ENCODE results near the gene CD300H. TPM values are rescaled to one million over a fixed set of nuclear protein-coding genes. Genes with fewer than 3 reads are reported as not detected.
A peak's percentile ranks its signal among the peaks of the same experiment; 100 is the strongest.

Gene CD300H
- total RNA-seq, 1 experiment from 2014 or later = not detected

- Histone ChIP-seq H3K79me2 (ENCODE audit: low read length) (no peaks in the 10 kb centered on the region), H3K27ac (ENCODE audit: low read length) (no peak overlapping the region), H3K9ac (ENCODE audit: low read length) (no peak overlapping the region), H3K4me1 (ENCODE audit: insufficient read depth, low read length) (peaks cover 14% of the 10 kb centered on the region), H3K4me2 (ENCODE audit: low read length) (no peak overlapping the region), H3K9me2 (replicated peaks; ENCODE audit: low read length) (no peaks in the 10 kb centered on the region), H3K4me3 (ENCODE audit: low read length) (no peak overlapping the region), H2AFZ (ENCODE audit: low read length) (no peak overlapping the region), H3K36me3 (ENCODE audit: low read depth, low read length) (no peaks in the 10 kb centered on the region), H3F3A (ENCODE audit: low read length, unreplicated experiment) (no peaks in the 10 kb centered on the region), H3K27me3 (ENCODE audit: low read length) (peaks cover 43% of the 10 kb centered on the region), H3K9me3 (ENCODE audit: low read length) (no peaks in the 10 kb centered on the region), H4K20me1 (ENCODE audit: low read length) (no peaks in the 10 kb centered on the region)
- POLR2A ChIA-PET (ENCODE audit: unreplicated experiment) = no interaction called here
- DNase-seq (no peak), ATAC-seq (no peak)
- CTCF ChIA-PET = no interaction called here
- intact Hi-C loops (cut with micrococcal nuclease) = no loop called here
- BruUV-seq (replicated peaks) = no TSS peak
- no peak for TF ChIP-seq CTCF (conservative IDR thresholded peaks at IDR 0.05; ENCODE audit: low read depth, low read length)
- TF ChIP-seq EZH2 (IDR thresholded peaks at IDR 0.05; ENCODE audit: low read length, unreplicated experiment) = no peak
- TF ChIP-seq EZH2phosphoT487 (IDR thresholded peaks at IDR 0.05; ENCODE audit: borderline replicate concordance, low read length) = no peak
These were observed 4.4 kb upstream of the CD300H start for GRCh38 chr17:74571621-74572270.

- ATAC-seq = peak; percentile 97
- Histone ChIP-seq H3K27me3 (ENCODE audit: low read length) (peaks cover 30% of the 10 kb centered on the region), H3K27ac (ENCODE audit: low read length) (peak overlapping the region; percentile 88), H3K36me3 (ENCODE audit: low read depth, low read length) (no peaks in the 10 kb centered on the region), H3F3A (ENCODE audit: low read length, unreplicated experiment) (no peaks in the 10 kb centered on the region), H3K4me1 (ENCODE audit: insufficient read depth, low read length) (peaks cover 14% of the 10 kb centered on the region), H3K4me3 (ENCODE audit: low read length) (no peak overlapping the region), H3K9me3 (ENCODE audit: low read length) (no peaks in the 10 kb centered on the region), H3K9me2 (replicated peaks; ENCODE audit: low read length) (no peaks in the 10 kb centered on the region), H3K79me2 (ENCODE audit: low read length) (no peaks in the 10 kb centered on the region), H4K20me1 (ENCODE audit: low read length) (no peaks in the 10 kb centered on the region), H3K4me2 (ENCODE audit: low read length) (peak overlapping the region; percentile 34), H3K9ac (ENCODE audit: low read length) (peak overlapping the region; percentile 39; the same call in 1 of the 2 replicates), H2AFZ (ENCODE audit: low read length) (0 out of 2 replicates have a peak overlapping the region, but pooled peaks have one; percentile 11)
- intact Hi-C loops (cut with micrococcal nuclease) = no loop called here
- no TSS peak for BruUV-seq (replicated peaks)
- CTCF ChIA-PET = interaction anchor here (0.5 to 0.7 kb wide), 2 partner anchors 114 to 270 kb away, joined by 3 read pairs; no protein-coding TSS in a partner anchor
- peak; percentile 99 for DNase-seq
- TF ChIP-seq CTCF (conservative IDR thresholded peaks at IDR 0.05; ENCODE audit: low read depth, low read length) (no peak), EZH2phosphoT487 (IDR thresholded peaks at IDR 0.05; ENCODE audit: borderline replicate concordance, low read length) (0 out of 2 replicates have a peak, but pooled peaks have one; percentile 32)
- POLR2A ChIA-PET (ENCODE audit: unreplicated experiment) = interaction anchor here (0.6 kb wide), 1 partner anchor 356 kb away, joined by 3 read pairs; the partner anchor contains the start of gene TTYH2
These were observed 2.0 kb upstream of the CD300H start for GRCh38 chr17:74569020-74570003.

All from PC-3 (cell line).